ENCODE measurements around the gene PIGV. TPM values are rescaled to one million over a fixed set of nuclear protein-coding genes. Genes with fewer than 3 reads are reported as not detected.

The PIGV gene
- total RNA-seq, 1 experiment from 2014 or later = 13.2 TPM

DNA sequence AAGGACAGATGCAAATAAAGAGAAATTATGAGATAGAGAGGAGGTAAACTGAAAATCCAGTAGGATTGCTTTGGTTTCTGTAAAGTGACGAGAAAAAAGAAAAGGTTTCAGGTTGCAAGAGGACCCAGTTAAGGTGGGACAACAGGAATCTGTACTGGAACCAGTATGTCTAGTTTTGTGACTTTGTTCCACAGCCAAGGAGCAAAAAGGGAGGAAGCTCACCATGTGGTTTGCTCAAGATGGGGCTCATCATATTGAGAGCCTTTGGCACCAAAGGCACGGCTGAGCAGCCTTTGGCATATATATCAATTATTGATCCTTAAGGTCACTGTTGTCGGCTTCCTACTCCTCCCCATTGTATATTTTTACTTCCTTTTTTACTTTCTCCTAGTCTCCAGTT lies 37.0 kb downstream of the PIGV start:
- H3K4me1 ChIP-seq (ENCODE audit: control insufficient read depth in 1 of 2, insufficient read depth in 2 of 2, low read length in 2 of 2) = peaks cover 23 to 50% of the 10 kb centered on the region in 2 experiments
- no peaks in the 10 kb centered on the region for H3K9me3 ChIP-seq (ENCODE audit: control insufficient read depth in 1 of 2, insufficient read depth in 1 of 2, low read depth in 1 of 2, low read length in 2 of 2)
- no peak for TF ChIP-seq SIN3A (IDR thresholded peaks at IDR 0.05; ENCODE audit: low read depth)
- TF ChIP-seq SP1 (IDR thresholded peaks at IDR 0.05; ENCODE audit: low read depth) = peak; percentile 26; the same call in 1 of the 2 replicates
- TF ChIP-seq, protein P1, sequence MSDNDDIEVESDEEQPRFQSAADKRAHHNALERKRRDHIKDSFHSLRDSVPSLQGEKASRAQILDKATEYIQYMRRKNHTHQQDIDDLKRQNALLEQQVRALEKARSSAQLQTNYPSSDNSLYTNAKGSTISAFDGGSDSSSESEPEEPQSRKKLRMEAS (IDR thresholded peaks at IDR 0.05) = peak; percentile 53
- CTCF ChIA-PET = interaction anchor here (2.1 kb wide), 1 partner anchor 15 kb away, joined by 6 read pairs; no protein-coding TSS in a partner anchor
- ATAC-seq (no peak), DNase-seq (ENCODE audit: low read depth, low spot score) (no peak)
- H3K27ac ChIP-seq (ENCODE audit: low read depth, low read length) = no peak overlapping the region
- H3K79me2 ChIP-seq (ENCODE audit: insufficient read depth, low read length) = peaks cover 28% of the 10 kb centered on the region
- H4K20me1 ChIP-seq (ENCODE audit: insufficient read depth) = no peaks in the 10 kb centered on the region
- POLR2A ChIA-PET = no interaction called here
- no peaks in the 10 kb centered on the region for H3K36me3 ChIP-seq (ENCODE audit: control insufficient read depth in 1 of 2, insufficient read depth in 2 of 2, low read length in 2 of 2)
- H3K4me2 ChIP-seq (ENCODE audit: low read length) = peak overlapping the region; percentile 31
- H3K27me3 ChIP-seq (ENCODE audit: insufficient read depth, low read length) = no peaks in the 10 kb centered on the region
- H3K9ac ChIP-seq (ENCODE audit: low read length) = 0 out of 2 replicates have a peak overlapping the region, but pooled peaks have one; percentile 22
- intact Hi-C loops (cut with micrococcal nuclease) = no loop called here
- peak overlapping the region; percentile 49 for H2AFZ ChIP-seq (ENCODE audit: low read depth, low read length, poor library complexity, severe bottlenecking)
- H3K4me3 ChIP-seq (replicated peaks in 1 of 2; ENCODE audit: low read depth in 1 of 2, low read length in 2 of 2) = no peak overlapping the region
- no TSS peak for BruUV-seq (replicated peaks)
- RAD21 ChIA-PET (ENCODE audit: low non-redundant PET in 1 of 2, low total read pairs in 2 of 2, uncharacterized antibody in 2 of 2, unreplicated experiment in 2 of 2) = no interaction called here
- H3K9me2 ChIP-seq (ENCODE audit: insufficient read depth) = no peaks in the 10 kb centered on the region

DNA sequence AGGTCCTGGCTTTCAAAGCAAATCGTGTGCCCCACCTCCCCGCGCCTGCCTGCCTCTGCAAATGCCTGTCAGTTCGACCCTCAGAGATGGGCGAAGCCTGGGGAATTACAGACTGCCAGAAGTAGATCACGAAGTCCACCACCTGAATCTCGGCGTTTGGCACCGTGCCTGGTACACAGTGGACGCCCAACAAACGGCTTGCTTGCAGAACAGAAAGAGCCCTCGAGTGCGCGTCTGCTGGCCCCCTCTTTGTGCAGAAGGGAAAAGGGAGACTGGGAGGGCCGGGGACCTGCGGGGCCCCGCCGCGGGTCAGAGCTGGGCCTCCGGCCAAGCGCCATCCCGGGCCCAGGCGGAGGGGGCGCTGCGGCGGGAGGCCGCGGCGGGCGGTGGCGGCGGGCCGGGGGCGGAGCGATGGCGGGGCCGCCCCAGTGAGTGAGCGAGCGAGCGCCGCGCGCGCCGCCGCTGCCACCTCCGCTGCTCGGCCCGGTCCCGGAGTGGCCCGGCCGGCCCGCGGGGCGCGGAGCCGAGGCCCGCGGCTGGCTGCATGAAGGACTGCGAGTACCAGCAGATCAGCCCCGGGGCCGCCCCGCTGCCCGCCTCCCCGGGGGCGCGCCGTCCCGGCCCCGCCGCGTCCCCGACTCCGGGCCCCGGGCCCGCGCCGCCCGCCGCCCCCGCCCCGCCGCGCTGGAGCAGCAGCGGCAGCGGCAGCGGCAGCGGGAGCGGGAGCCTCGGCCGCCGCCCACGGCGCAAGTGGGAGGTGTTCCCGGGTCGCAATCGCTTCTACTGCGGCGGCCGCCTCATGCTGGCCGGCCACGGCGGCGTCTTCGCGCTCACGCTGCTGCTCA lies 38.7 kb downstream of the PIGV start, which contains the start of gene ZDHHC18:
Gene ZDHHC18, plus strand, starts transcription at position 428 of the 845 bp plus-strand sequence. Its CDS starts 117 bp downstream, at position 545.
- no peaks in the 10 kb centered on the region for H3K27me3 ChIP-seq (ENCODE audit: insufficient read depth, low read length)
- POLR2A ChIA-PET = no interaction called here

More for the DNA sequence above, 38.7 kb downstream of the PIGV start, which contains the start of gene ZDHHC18:
- Histone ChIP-seq H3K4me1 (ENCODE audit: control insufficient read depth in 1 of 2, insufficient read depth in 2 of 2, low read length in 2 of 2) (peaks cover 23 to 43% of the 10 kb centered on the region in 2 experiments), H2AFZ (ENCODE audit: low read depth, low read length, poor library complexity, severe bottlenecking) (peak within 1 kb of the TSS; percentile 99), H3K4me2 (ENCODE audit: low read length) (peak within 1 kb of the TSS; percentile 92), H3K9me2 (ENCODE audit: insufficient read depth) (no peaks in the 10 kb centered on the region), H3K9me3 (ENCODE audit: control insufficient read depth in 1 of 2, insufficient read depth in 1 of 2, low read depth in 1 of 2, low read length in 2 of 2) (no peaks in the 10 kb centered on the region), H3K27ac (ENCODE audit: low read depth, low read length) (peak within 1 kb of the TSS; percentile 71), H4K20me1 (ENCODE audit: insufficient read depth) (no peaks in the 10 kb centered on the region), H3K4me3 (replicated peaks in 1 of 2; ENCODE audit: low read depth in 1 of 2, low read length in 2 of 2) (peak within 1 kb of the TSS; percentile 67 to 70), H3K36me3 (ENCODE audit: control insufficient read depth in 1 of 2, insufficient read depth in 2 of 2, low read length in 2 of 2) (peaks cover 0 to 7% of the 10 kb centered on the region in 2 experiments; a peak in 1 of 4 replicates), H3K9ac (ENCODE audit: low read length) (peak within 1 kb of the TSS; percentile 69), H3K79me2 (ENCODE audit: insufficient read depth, low read length) (peaks cover 44% of the 10 kb centered on the region)
- ChIA-PET RAD21 (ENCODE audit: low non-redundant PET in 1 of 2, low total read pairs in 2 of 2, uncharacterized antibody in 2 of 2, unreplicated experiment in 2 of 2) (no interaction called here), CTCF (interaction anchor here (0.7 to 2.1 kb wide), 2 partner anchors 17 to 45 kb away, joined by 3 to 6 read pairs; no protein-coding TSS in a partner anchor)
- intact Hi-C loops (cut with micrococcal nuclease) = no loop called here
- no TSS peak for BruUV-seq (replicated peaks)
- peak; percentile 89 for ATAC-seq
- DNase-seq (ENCODE audit: low read depth, low spot score) = no peak
- TF ChIP-seq, protein P1 (IDR thresholded peaks at IDR 0.05) = 0 out of 2 replicates have a peak, but pooled peaks have one; percentile 24
- peak; percentile 62 for TF ChIP-seq ZFX (IDR thresholded peaks at IDR 0.05)
- no peak for TF ChIP-seq ZNF274 (IDR thresholded peaks at IDR 0.05; ENCODE audit: low read depth, low read length)
- TF ChIP-seq, protein P2, sequence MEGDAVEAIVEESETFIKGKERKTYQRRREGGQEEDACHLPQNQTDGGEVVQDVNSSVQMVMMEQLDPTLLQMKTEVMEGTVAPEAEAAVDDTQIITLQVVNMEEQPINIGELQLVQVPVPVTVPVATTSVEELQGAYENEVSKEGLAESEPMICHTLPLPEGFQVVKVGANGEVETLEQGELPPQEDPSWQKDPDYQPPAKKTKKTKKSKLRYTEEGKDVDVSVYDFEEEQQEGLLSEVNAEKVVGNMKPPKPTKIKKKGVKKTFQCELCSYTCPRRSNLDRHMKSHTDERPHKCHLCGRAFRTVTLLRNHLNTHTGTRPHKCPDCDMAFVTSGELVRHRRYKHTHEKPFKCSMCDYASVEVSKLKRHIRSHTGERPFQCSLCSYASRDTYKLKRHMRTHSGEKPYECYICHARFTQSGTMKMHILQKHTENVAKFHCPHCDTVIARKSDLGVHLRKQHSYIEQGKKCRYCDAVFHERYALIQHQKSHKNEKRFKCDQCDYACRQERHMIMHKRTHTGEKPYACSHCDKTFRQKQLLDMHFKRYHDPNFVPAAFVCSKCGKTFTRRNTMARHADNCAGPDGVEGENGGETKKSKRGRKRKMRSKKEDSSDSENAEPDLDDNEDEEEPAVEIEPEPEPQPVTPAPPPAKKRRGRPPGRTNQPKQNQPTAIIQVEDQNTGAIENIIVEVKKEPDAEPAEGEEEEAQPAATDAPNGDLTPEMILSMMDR (IDR thresholded peaks at IDR 0.05 in 2 of 3, conservative IDR thresholded peaks at IDR 0.05 in 1 of 3; ENCODE audit: borderline replicate concordance in 1 of 3, insufficient read depth in 1 of 3, low read depth in 2 of 3, low read length in 2 of 3) = peak in 2 of 3 experiments; percentile 31 to 47; a peak in 3 of 6 replicates
- peak; percentile 76 for TF ChIP-seq POLR2AphosphoS5 (IDR thresholded peaks at IDR 0.05; ENCODE audit: low read depth, low read length)
- peak; percentile 74 for TF ChIP-seq YY1 (IDR thresholded peaks at IDR 0.05; ENCODE audit: extremely low read depth, insufficient replicate concordance, low read depth, low read length)
- 0 out of 2 replicates have a peak, but pooled peaks have one; percentile 35 for TF ChIP-seq CBX3 (IDR thresholded peaks at IDR 0.05; ENCODE audit: low read depth)
- no peak for TF ChIP-seq FOSL1 (IDR thresholded peaks at IDR 0.05; ENCODE audit: low read depth)
- TF ChIP-seq POLR2A (IDR thresholded peaks at IDR 0.05; ENCODE audit: borderline replicate concordance, extremely low read depth, insufficient read depth, insufficient read length) = peak; percentile 82

Data from HCT116 (cell line).